ENCODE data around the gene PRDM15. TPM values are rescaled to one million over a fixed set of nuclear protein-coding genes. Genes with fewer than 3 reads are reported as not detected.

Gene PRDM15
- total RNA-seq, 2 experiments from 2014 or later: 13.2 to 14.5 TPM

DNA sequence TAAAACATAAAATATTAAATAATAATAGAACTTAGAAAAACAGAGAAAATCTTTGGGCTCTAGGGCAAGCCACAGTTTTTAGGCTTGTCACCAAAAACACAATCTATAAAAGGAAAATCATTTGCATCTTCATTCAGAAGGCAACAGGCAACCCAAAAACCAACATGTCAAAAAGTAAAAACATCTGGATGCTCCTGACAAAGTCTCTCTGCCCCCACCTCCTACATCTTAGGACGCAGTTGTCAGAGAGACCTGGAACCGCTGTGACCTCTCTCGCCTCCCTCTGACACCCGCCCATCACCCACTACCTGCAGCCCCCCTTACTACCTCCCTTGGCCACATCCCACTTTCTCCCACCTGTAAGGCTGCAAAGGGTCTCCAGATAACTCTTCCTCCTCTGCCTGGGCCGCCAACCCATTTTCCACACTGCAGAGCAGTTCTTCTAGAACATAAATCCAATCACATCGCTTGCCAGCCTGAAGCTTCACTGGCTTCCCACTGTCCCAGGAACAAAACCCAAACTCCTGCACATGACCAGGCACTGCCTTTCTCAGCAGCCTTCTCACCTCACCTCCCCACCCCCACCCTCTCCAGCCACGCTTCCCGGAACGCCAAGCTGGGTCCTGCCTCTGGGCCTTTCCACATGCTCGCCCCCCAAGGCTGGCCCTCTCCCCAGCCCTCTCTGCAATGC lies 14.7 kb downstream of the PRDM15 start:
- Mint-ChIP-seq H3K36me3 (ENCODE audit: low read depth) (no peaks in the 10 kb centered on the region), H3K27ac (no peak overlapping the region), H3K9me3 (no peaks in the 10 kb centered on the region), H3K4me3 (no peak overlapping the region), H3K27me3 (no peaks in the 10 kb centered on the region), H3K4me1 (ENCODE audit: low read depth) (peaks cover 33% of the 10 kb centered on the region)
- ATAC-seq (no peak), DNase-seq (no peak)
- no peak for TF ChIP-seq CTCF (IDR thresholded peaks at IDR 0.05)
- POLR2A ChIA-PET: no interaction called here
- CTCF ChIA-PET: no interaction called here
- intact Hi-C loops (cut with micrococcal nuclease): no loop called here

DNA sequence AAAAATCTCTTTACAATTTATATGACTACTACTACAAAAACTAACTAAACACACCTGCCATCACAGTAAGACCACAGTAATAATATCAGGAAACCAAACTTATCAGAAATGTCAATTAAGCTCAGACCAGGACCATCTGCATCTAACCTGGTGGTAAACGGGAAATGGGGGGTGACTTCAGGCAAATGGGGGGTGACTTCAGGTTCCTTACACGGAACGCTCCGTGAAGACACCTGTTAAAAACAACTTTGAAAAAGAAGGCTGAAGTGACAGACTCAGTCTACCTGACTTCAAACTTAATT lies 15.8 kb downstream of the PRDM15 start:
- H3K27me3 Mint-ChIP-seq: no peaks in the 10 kb centered on the region
- ATAC-seq: no peak
- H3K4me1 Mint-ChIP-seq (ENCODE audit: low read depth): peaks cover 32% of the 10 kb centered on the region
- no peaks in the 10 kb centered on the region for H3K36me3 Mint-ChIP-seq (ENCODE audit: low read depth)
- H3K9me3 Mint-ChIP-seq: no peaks in the 10 kb centered on the region
- DNase-seq: no peak
- CTCF ChIA-PET: no interaction called here
- intact Hi-C loops (cut with micrococcal nuclease): no loop called here
- POLR2A ChIA-PET: interaction anchor here (0.6 to 0.7 kb wide), 2 partner anchors 86 to 705 kb away, joined by 3 read pairs; no protein-coding TSS in a partner anchor
- H3K27ac Mint-ChIP-seq: no peak overlapping the region
- H3K4me3 Mint-ChIP-seq: no peak overlapping the region
- no peak for TF ChIP-seq CTCF (IDR thresholded peaks at IDR 0.05)

DNA sequence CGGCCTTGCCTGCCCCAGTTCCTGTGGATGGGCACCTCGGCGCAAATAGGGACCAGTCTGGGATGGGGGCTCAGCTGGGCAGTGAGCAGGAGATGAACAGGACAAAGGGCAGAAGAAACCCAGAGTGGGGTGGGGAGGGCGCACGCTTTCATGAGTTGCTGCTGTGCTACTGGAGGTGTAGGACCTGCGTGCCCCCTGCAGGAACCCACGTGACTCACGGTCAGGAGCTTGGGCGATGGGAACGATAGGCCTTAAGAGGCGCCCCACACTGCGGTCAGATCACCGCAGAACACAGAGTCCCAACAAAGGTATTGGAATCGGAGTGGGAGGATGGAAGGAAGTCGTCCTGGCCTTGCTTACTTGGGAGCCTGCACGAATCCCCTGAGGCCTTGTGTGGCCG lies 17.2 kb downstream of the PRDM15 start:
- ChIA-PET CTCF (interaction anchor here (1.0 kb wide), 1 partner anchor 255 kb away, joined by 3 read pairs; no protein-coding TSS in a partner anchor), POLR2A (no interaction called here)
- ATAC-seq: no peak
- intact Hi-C loops (cut with micrococcal nuclease): no loop called here
- H3K27me3 Mint-ChIP-seq: no peaks in the 10 kb centered on the region
- no peak overlapping the region for H3K27ac Mint-ChIP-seq
- peaks cover 32% of the 10 kb centered on the region for H3K4me1 Mint-ChIP-seq (ENCODE audit: low read depth)
- no peak for DNase-seq
- no peak for TF ChIP-seq CTCF (IDR thresholded peaks at IDR 0.05)
- H3K4me3 Mint-ChIP-seq: no peak overlapping the region
- H3K9me3 Mint-ChIP-seq: no peaks in the 10 kb centered on the region
- peaks cover 4% of the 10 kb centered on the region for H3K36me3 Mint-ChIP-seq (ENCODE audit: low read depth)

DNA sequence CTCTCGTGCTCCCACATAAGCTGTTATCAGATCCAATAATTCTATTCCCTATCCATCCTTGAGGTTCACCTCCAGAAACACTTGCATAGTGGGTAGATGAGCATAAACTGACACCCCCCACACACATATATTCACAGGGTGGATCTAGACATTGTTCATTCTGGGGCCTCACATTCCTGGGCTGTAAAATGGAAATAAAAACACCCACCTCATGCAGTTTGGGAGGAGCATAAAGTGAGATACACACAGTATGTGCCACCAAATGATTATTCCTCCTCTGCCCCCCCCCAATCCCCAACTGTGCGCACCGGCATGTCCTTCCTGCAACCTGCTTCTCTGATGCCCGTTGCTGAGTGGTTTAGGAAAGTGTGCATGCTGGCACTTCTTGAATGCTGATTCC lies 17.9 kb downstream of the PRDM15 start:
- no peak overlapping the region for H3K4me3 Mint-ChIP-seq
- H3K27ac Mint-ChIP-seq: no peak overlapping the region
- H3K27me3 Mint-ChIP-seq: no peaks in the 10 kb centered on the region
- H3K4me1 Mint-ChIP-seq (ENCODE audit: low read depth): peaks cover 25% of the 10 kb centered on the region
- intact Hi-C loops (cut with micrococcal nuclease): no loop called here
- H3K36me3 Mint-ChIP-seq (ENCODE audit: low read depth): peaks cover 8% of the 10 kb centered on the region
- DNase-seq: no peak
- TF ChIP-seq CTCF (IDR thresholded peaks at IDR 0.05): no peak
- CTCF ChIA-PET: no interaction called here
- ATAC-seq: no peak
- H3K9me3 Mint-ChIP-seq: no peaks in the 10 kb centered on the region
- POLR2A ChIA-PET: no interaction called here

- Mint-ChIP-seq H3K9me3 (no peaks in the 10 kb centered on the region), H3K36me3 (ENCODE audit: low read depth) (peaks cover 14% of the 10 kb centered on the region), H3K4me1 (ENCODE audit: low read depth) (peaks cover 9% of the 10 kb centered on the region), H3K4me3 (no peak overlapping the region), H3K27me3 (no peaks in the 10 kb centered on the region), H3K27ac (no peak overlapping the region)
- POLR2A ChIA-PET: interaction anchor here (1.0 kb wide), 1 partner anchor 20 kb away, joined by 3 read pairs; no protein-coding TSS in a partner anchor
- intact Hi-C loops (cut with micrococcal nuclease): no loop called here
- no peak for ATAC-seq
- CTCF ChIA-PET: interaction anchor here (1.2 kb wide), 1 partner anchor 258 kb away, joined by 3 read pairs; no protein-coding TSS in a partner anchor
- no peak for TF ChIP-seq CTCF (IDR thresholded peaks at IDR 0.05)
- DNase-seq: no peak
Measured at GRCh38 chr21:41859297-41859980, 19.7 kb downstream of the PRDM15 start.
